Measurements from ENCODE around the gene ATP5F1A.

GRCh38 chr18:46060359-46060841 is 37.7 kb downstream of the ATP5F1A start:
- no peak for TF ChIP-seq CTCF (IDR thresholded peaks at IDR 0.05)
- TF ChIP-seq EZH2 (IDR thresholded peaks at IDR 0.05) = no peak

Measured in neural progenitor cell (in vitro differentiated cells).